HUES48 (cell line): Measurements from ENCODE around the gene CAPNS2.

ENCODE experiments used
- H3K27ac ChIP-seq: one replicate; pipeline ENCODE4 v1.7.0; 2013; ENCODE audit warnings: low read depth, low read length, inconsistent platforms
- H3K27me3 ChIP-seq: 2 replicates; pipeline ENCODE4 v1.6.1; 2013; ENCODE audit warnings: mild to moderate bottlenecking, low read length; ENCODE audit not compliant: control insufficient read depth, insufficient read depth
- H3K36me3 ChIP-seq: 2 replicates; pipeline ENCODE4 v1.6.1; 2013; ENCODE audit warnings: low read length; ENCODE audit not compliant: control insufficient read depth, insufficient read depth
- H3K4me1 ChIP-seq: 2 replicates; pipeline ENCODE4 v1.6.1; 2013; ENCODE audit warnings: mild to moderate bottlenecking, low read length; ENCODE audit not compliant: control insufficient read depth, insufficient read depth
- H3K4me3 ChIP-seq: 2 replicates; pipeline ENCODE4 v1.5.1; 2013; ENCODE audit warnings: mild to moderate bottlenecking, low read depth, low read length
- H3K9ac ChIP-seq: 2 replicates; pipeline ENCODE4 v1.6.1; 2013; ENCODE audit warnings: mild to moderate bottlenecking, low read depth, low read length, moderate library complexity
- H3K9me3 ChIP-seq: 2 replicates; pipeline ENCODE4 v1.6.1; 2013; ENCODE audit warnings: low read length; ENCODE audit not compliant: control insufficient read depth, insufficient read depth

The CAPNS2 gene

DNA sequence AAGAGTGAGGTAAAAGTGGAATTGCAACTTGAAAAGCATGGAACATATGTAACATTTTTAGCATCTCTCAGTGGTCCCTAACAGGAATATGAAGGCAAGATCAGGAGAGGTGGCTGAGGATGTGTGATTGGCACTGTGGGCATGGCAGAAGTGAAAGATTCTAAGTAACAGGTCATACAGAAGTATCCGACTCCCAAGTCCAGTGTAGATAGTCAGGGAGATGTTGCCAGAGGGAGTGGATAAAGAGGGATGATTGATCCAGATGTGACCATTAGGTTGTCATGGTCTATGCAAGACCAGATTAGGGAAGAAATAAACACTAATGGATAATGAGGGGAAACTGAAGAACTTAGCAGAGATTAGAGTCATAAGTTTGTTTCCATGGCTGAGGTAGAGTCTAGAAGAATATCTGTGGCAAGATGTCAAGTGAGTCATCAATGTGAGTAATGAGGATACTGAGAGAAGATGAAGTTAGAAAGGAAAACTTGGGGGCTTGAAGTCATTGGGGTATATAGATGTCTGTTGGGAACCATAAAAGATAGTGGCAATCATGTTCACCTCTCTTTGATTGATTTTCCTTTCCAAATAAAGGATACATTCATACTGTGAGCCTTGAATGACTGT lies 23.9 kb upstream of the CAPNS2 start:
- H3K9me3 ChIP-seq, result no peaks in the 10 kb centered on the region
- H3K4me3 ChIP-seq, result no peak overlapping the region
- H3K9ac ChIP-seq, result no peak overlapping the region
- no peak overlapping the region for H3K27ac ChIP-seq
- H3K27me3 ChIP-seq, result no peaks in the 10 kb centered on the region
- H3K4me1 ChIP-seq, result peaks cover 7% of the 10 kb centered on the region; the same call in 1 of the 2 replicates
- no peaks in the 10 kb centered on the region for H3K36me3 ChIP-seq

DNA sequence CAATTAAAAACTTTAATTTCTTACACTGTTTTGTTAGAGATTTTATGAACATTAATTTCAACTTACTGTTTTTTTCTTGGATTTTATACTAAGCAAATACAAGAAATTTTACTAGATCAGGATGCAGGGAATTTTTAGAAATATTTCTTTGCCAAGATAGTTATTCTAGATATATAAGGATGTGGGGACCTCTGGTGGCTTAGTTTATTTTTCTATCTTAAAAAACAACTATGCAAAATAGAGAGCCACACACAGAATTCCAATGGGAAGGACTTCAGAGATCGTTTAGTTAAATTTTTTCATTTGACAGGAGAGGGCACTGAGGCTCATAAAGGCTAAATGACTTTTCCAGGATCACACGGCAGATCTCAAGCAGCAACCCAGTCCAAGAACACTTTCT lies 23.0 kb upstream of the CAPNS2 start:
- Histone ChIP-seq H3K36me3 (no peaks in the 10 kb centered on the region), H3K9me3 (no peaks in the 10 kb centered on the region), H3K4me1 (peaks cover 7% of the 10 kb centered on the region; the same call in 1 of the 2 replicates), H3K27me3 (no peaks in the 10 kb centered on the region), H3K9ac (no peak overlapping the region), H3K4me3 (no peak overlapping the region), H3K27ac (no peak overlapping the region)

- no peak overlapping the region for H3K9ac ChIP-seq
- H3K4me3 ChIP-seq, result no peak overlapping the region
- no peaks in the 10 kb centered on the region for H3K27me3 ChIP-seq
- H3K9me3 ChIP-seq, result no peaks in the 10 kb centered on the region
- no peak overlapping the region for H3K27ac ChIP-seq
- no peaks in the 10 kb centered on the region for H3K36me3 ChIP-seq
- H3K4me1 ChIP-seq, result no peaks in the 10 kb centered on the region
Measured at GRCh38 chr16:55552621-55553020, 13.9 kb upstream of the CAPNS2 start.

DNA sequence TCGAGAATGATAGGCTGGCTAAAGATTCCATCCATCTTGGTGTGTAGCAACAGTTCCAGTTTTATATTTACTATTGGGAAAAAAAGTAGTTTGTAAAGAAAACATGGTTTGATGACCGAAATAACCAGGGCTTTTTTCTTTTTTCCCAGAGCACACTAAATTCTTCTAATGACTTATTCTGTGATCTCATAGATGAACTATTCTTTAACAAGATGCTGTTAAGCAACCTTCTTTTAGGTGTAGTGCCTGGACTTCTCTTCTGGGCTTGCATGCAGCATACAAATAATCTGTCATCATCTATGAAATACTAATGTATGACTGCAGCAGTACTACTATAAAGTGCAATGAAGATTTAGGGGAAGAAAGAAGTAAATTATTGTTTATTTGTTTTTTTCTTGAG lies 11.0 kb upstream of the CAPNS2 start:
- H3K27me3 ChIP-seq, result no peaks in the 10 kb centered on the region
- H3K9me3 ChIP-seq, result no peaks in the 10 kb centered on the region
- no peak overlapping the region for H3K27ac ChIP-seq
- no peaks in the 10 kb centered on the region for H3K4me1 ChIP-seq
- H3K9ac ChIP-seq, result no peak overlapping the region
- no peaks in the 10 kb centered on the region for H3K36me3 ChIP-seq
- no peak overlapping the region for H3K4me3 ChIP-seq

DNA sequence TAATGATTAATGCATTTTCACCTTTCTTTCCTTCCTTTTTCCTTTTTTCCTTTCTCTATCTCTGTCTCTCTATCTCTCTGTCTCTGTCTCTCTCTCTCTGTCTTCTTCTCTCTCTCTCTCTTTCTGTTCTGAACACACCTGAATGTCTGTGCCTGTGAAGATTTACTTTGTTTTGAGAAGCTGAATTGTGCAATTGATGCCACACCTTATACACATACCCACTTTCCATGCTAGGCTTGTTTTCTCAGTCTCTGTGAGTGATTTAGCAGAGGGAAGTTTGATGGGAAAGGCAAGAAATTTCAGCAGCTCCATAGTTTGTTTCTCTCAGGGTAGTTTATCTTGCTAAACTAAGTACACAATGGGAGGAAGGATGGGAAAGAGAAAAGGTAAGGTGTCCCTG lies 9.3 kb upstream of the CAPNS2 start:
- no peak overlapping the region for H3K9ac ChIP-seq
- no peaks in the 10 kb centered on the region for H3K36me3 ChIP-seq
- H3K9me3 ChIP-seq, result no peaks in the 10 kb centered on the region
- H3K27ac ChIP-seq, result no peak overlapping the region
- H3K4me3 ChIP-seq, result no peak overlapping the region
- no peaks in the 10 kb centered on the region for H3K27me3 ChIP-seq
- no peaks in the 10 kb centered on the region for H3K4me1 ChIP-seq

- Histone ChIP-seq H3K9ac (no peak overlapping the region), H3K36me3 (no peaks in the 10 kb centered on the region), H3K4me1 (no peaks in the 10 kb centered on the region), H3K4me3 (no peak overlapping the region), H3K9me3 (no peaks in the 10 kb centered on the region), H3K27me3 (no peaks in the 10 kb centered on the region), H3K27ac (no peak overlapping the region)
Measured at GRCh38 chr16:55559233-55559632, 7.3 kb upstream of the CAPNS2 start.

- no peaks in the 10 kb centered on the region for H3K27me3 ChIP-seq
- H3K4me1 ChIP-seq, result no peaks in the 10 kb centered on the region
- H3K9me3 ChIP-seq, result no peaks in the 10 kb centered on the region
- H3K36me3 ChIP-seq, result no peaks in the 10 kb centered on the region
- H3K27ac ChIP-seq, result no peak overlapping the region
- no peak overlapping the region for H3K4me3 ChIP-seq
- no peak overlapping the region for H3K9ac ChIP-seq
Measured at GRCh38 chr16:55559933-55560516, 6.5 kb upstream of the CAPNS2 start.

DNA sequence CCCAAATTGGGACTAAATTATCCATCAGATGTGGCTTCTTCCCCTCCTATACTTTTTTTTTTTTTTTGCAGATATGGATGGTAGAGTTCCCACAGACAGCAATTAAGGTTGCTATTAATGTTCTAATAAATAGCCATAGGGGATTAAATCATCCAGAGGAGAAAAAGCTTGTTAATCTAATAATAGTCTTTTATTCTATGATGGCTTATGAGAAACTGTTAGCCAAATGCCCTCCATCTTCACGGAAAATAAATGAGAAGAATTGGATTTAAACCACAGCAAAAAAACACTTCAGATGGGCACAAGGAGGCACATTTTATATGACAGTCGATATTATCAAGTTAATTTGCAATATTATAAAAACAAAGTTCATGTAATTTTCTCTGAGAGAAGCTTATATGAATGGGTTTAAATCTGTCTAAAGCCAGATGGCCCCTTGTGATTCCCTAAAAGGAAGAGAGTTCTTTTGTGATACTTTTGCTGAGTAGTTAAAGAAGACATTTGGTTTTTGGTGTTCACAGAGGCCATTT lies 5.1 kb upstream of the CAPNS2 start:
- Histone ChIP-seq H3K4me1 (no peaks in the 10 kb centered on the region), H3K27ac (no peak overlapping the region), H3K27me3 (no peaks in the 10 kb centered on the region), H3K36me3 (no peaks in the 10 kb centered on the region), H3K4me3 (no peak overlapping the region), H3K9ac (no peak overlapping the region), H3K9me3 (no peaks in the 10 kb centered on the region)

DNA sequence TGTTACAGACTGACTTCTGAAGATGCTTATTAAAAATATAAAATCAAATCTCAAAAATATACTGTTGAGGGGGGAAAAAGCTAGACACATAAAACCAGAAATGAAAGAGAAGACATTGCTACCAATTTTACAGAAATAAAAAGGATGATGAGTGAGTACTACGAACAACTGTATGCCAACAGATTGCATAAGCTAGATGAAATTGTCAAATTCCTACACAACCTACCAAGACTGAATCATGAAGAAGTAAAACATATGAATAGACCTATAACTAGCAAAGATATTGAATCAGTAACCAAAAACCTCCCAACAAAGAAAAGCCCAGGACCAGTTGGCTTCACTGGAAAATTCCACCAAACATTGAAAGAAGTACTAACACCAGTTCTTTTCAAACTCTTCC lies 3.5 kb upstream of the CAPNS2 start:
- Histone ChIP-seq H3K4me1 (no peaks in the 10 kb centered on the region), H3K27ac (no peak overlapping the region), H3K36me3 (no peaks in the 10 kb centered on the region), H3K27me3 (no peaks in the 10 kb centered on the region), H3K9ac (no peak overlapping the region), H3K4me3 (no peak overlapping the region), H3K9me3 (no peaks in the 10 kb centered on the region)

GRCh38 chr16:55563797-55564196 lies 2.7 kb upstream of the CAPNS2 start:
- Histone ChIP-seq H3K4me1 (no peaks in the 10 kb centered on the region), H3K4me3 (no peak overlapping the region), H3K27me3 (no peaks in the 10 kb centered on the region), H3K9ac (no peak overlapping the region), H3K27ac (no peak overlapping the region), H3K36me3 (no peaks in the 10 kb centered on the region), H3K9me3 (no peaks in the 10 kb centered on the region)

DNA sequence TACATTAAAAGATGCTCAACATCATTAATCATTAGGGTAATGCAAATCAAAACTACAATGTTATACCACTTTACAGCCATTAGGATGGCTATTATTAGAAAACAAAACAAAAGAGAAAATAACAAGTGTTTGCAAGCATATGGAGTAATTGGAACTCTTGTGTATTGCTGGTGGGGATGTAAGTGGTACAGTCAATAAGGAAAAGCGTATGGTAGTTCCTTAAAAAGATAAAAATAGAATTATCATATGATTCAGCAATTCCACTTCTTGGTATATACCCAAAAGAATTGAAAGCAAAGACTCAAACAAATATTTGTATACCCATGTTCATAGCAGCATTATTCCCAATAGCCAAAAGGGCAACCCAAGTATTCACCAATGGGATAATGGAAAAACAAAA lies 1.4 kb upstream of the CAPNS2 start:
- Histone ChIP-seq H3K27me3 (no peaks in the 10 kb centered on the region), H3K36me3 (no peaks in the 10 kb centered on the region)

More for the DNA sequence above, 1.4 kb upstream of the CAPNS2 start:
- Histone ChIP-seq H3K4me3 (no peak overlapping the region), H3K27ac (no peak overlapping the region), H3K9me3 (no peaks in the 10 kb centered on the region), H3K4me1 (no peaks in the 10 kb centered on the region), H3K9ac (no peak overlapping the region)
